ENCODE results near the gene U2AF2. TPM values are rescaled to one million over a fixed set of nuclear protein-coding genes. Genes with fewer than 3 reads are reported as not detected.

Gene U2AF2
- total RNA-seq, 1 donor from 2014 or later = 194 TPM

GRCh38 chr19:55691561-55692481 lies 37.0 kb downstream of the U2AF2 start:
- no peak overlapping the region for H3K9ac ChIP-seq (ENCODE audit: low read length)
- Mint-ChIP-seq H3K27me3 (ENCODE audit: low read depth, unreplicated experiment) (no peaks in the 10 kb centered on the region), H3K4me1 (ENCODE audit: low read depth, unreplicated experiment) (peaks cover 5% of the 10 kb centered on the region), H3K9me3 (ENCODE audit: unreplicated experiment) (no peaks in the 10 kb centered on the region), H3K36me3 (ENCODE audit: low read depth, unreplicated experiment) (peaks cover 10% of the 10 kb centered on the region), H3K27ac (ENCODE audit: unreplicated experiment) (no peak overlapping the region), H3K4me3 (ENCODE audit: unreplicated experiment) (no peak overlapping the region)
- DNase-seq (ENCODE audit: low read depth) = no peak
- H2AFZ ChIP-seq (ENCODE audit: low read depth, low read length) = no peak overlapping the region
- no peaks in the 10 kb centered on the region for H3K27me3 ChIP-seq (ENCODE audit: insufficient read depth, low read length)
- FAIRE-seq = no peak
- H3K79me2 ChIP-seq (ENCODE audit: insufficient read depth, low read length) = peaks cover 17% of the 10 kb centered on the region
- no peaks in the 10 kb centered on the region for H3K4me1 ChIP-seq (ENCODE audit: insufficient read depth, low read length)
- H4K20me1 ChIP-seq (ENCODE audit: insufficient read depth, low read length) = peaks cover 27% of the 10 kb centered on the region
- TF ChIP-seq CTCF (IDR thresholded peaks at IDR 0.05; ENCODE audit: insufficient read depth, low read depth, low read length) = no peak
- H3K27ac ChIP-seq (ENCODE audit: low read depth, low read length) = no peak overlapping the region
- peaks cover 2% of the 10 kb centered on the region for H3K36me3 ChIP-seq (ENCODE audit: insufficient read depth, low read length)
- no peak overlapping the region for H3K4me2 ChIP-seq (ENCODE audit: low read length)
- H3K4me3 ChIP-seq (ENCODE audit: insufficient read depth, low read depth, low read length) = no peak overlapping the region
- no peaks in the 10 kb centered on the region for H3K9me3 ChIP-seq (ENCODE audit: insufficient read depth, low read depth, low read length)

DNA sequence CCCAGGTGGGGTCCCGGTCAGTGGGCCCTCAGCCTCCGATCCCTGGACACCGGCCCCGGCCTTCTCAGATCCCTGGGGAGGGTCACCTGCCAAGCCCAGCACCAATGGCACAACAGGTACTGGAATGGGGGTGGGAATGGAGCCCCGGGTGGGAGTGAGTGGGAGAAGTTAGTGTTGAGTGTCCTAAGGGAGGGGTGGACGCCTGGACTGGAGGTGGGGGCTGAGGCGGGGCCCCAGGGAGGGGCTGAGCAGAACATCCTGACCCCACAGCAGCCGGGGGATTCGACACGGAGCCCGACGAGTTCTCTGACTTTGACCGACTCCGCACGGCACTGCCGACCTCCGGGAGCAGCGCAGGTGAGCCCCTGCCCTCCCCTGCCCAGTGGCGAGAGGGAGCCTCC lies 37.8 kb downstream of the U2AF2 start:
- peaks cover 11% of the 10 kb centered on the region for H3K36me3 Mint-ChIP-seq (ENCODE audit: low read depth, unreplicated experiment)
- H3K27me3 ChIP-seq (ENCODE audit: insufficient read depth, low read length) = no peaks in the 10 kb centered on the region
- no peaks in the 10 kb centered on the region for H3K9me3 ChIP-seq (ENCODE audit: insufficient read depth, low read depth, low read length)
- FAIRE-seq = no peak
- H3K27ac ChIP-seq (ENCODE audit: low read depth, low read length) = no peak overlapping the region
- no peak overlapping the region for H2AFZ ChIP-seq (ENCODE audit: low read depth, low read length)
- H3K4me2 ChIP-seq (ENCODE audit: low read length) = no peak overlapping the region
- H3K79me2 ChIP-seq (ENCODE audit: insufficient read depth, low read length) = peaks cover 9% of the 10 kb centered on the region
- TF ChIP-seq EZH2 (IDR thresholded peaks at IDR 0.05; ENCODE audit: insufficient read depth, low read length) (no peak), CTCF (IDR thresholded peaks at IDR 0.05; ENCODE audit: insufficient read depth, low read depth, low read length) (no peak)
- no peak for DNase-seq (ENCODE audit: low read depth)
- H3K4me1 Mint-ChIP-seq (ENCODE audit: low read depth, unreplicated experiment) = no peaks in the 10 kb centered on the region
- H3K9ac ChIP-seq (ENCODE audit: low read length) = no peak overlapping the region
- peaks cover 5% of the 10 kb centered on the region for H3K36me3 ChIP-seq (ENCODE audit: insufficient read depth, low read length)
- H3K27ac Mint-ChIP-seq (ENCODE audit: unreplicated experiment) = no peak overlapping the region
- no peaks in the 10 kb centered on the region for H3K27me3 Mint-ChIP-seq (ENCODE audit: low read depth, unreplicated experiment)
- H3K9me3 Mint-ChIP-seq (ENCODE audit: unreplicated experiment) = no peaks in the 10 kb centered on the region
- H3K4me3 Mint-ChIP-seq (ENCODE audit: unreplicated experiment) = no peak overlapping the region
- no peak overlapping the region for H3K4me3 ChIP-seq (ENCODE audit: insufficient read depth, low read depth, low read length)
- no peaks in the 10 kb centered on the region for H3K4me1 ChIP-seq (ENCODE audit: insufficient read depth, low read length)
- peaks cover 19% of the 10 kb centered on the region for H4K20me1 ChIP-seq (ENCODE audit: insufficient read depth, low read length)

Data from astrocyte (in vitro differentiated cells and primary cell).